ENCODE data around the gene PITPNC1.
"Not testable (repeated sequence)": the region's sequence is repeated elsewhere in the genome, so short reads cannot be mapped to it uniquely, and the experiment has no call there.

The PITPNC1 gene

GRCh38 chr17:67467500-67468455 is 90.7 kb downstream of the PITPNC1 start:
- no peak for DNase-seq

DNA sequence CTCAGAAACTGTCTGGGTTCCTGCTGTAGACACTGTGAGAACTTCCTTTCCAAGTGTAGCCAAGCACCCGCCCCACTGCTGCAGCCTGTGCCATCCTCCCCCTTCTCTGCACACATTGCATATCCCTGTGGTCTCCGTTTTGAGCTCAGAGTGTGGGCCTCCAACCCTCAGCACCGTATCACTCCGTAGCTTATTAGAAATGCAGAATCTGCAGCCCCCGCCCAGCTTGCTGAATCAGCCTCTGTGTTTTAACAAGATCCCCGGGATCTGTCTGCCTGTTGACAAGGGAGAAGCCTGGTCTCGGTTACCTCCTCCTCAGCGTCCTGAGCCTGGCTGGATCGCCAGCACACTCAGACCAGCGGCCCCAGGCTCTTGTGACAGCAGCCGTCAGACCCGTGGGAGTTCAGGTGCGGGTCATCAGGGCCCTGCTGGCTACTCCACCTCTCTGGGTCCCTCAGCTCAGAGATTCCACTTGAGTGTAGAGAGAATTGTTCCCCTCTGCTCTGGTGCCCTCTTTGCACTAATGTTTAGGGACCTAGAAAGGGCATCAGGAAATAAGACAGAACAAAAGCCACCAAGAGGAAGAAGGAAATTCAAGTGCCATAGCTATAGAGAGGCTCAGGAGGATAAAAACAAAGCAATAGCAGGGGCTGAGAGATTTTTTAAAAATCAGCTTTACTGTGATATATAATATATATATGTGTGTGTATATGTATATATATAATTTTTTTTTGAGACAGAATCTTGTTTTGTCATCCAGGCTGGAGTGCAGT is 92.3 kb downstream of the PITPNC1 start:
- DNase-seq: no peak

DNA sequence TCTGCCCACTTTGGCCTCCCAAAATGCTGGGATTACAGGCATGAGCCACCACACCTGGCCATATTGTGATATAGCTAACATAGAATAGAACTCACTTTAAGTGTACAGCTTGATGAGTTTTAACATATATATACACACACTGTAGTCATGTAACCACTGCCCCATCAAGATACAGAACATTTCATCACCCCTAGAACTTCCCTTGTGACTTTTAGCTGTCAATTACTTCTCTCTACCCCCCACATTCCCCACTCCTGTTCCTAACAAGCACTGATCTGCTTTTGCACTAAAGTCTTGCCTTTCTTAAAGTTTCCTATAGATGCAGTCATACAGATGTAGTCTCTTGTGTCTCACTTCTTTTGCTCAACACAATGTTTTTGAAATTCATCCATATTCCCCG is 93.1 kb downstream of the PITPNC1 start:
- no peak for DNase-seq

DNA sequence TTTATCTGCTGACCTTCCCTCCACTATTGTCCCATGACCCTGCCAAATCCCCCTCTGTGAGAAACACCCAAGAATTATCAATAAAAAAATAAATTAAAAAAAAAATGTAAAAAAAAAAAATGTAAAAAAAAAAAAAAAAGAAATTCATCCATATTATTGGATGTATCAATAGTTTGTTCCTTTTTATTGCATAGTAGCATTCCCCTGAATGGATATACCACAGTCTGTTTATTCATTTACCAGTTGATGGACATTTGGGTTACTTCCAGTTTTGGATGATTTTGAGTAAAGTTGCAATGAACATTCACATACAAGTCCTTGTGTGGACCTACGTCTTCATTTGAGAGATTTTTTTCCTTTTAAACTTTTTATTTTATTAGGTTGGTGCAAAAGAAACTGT is 94.0 kb downstream of the PITPNC1 start:
- no peak for DNase-seq

DNA sequence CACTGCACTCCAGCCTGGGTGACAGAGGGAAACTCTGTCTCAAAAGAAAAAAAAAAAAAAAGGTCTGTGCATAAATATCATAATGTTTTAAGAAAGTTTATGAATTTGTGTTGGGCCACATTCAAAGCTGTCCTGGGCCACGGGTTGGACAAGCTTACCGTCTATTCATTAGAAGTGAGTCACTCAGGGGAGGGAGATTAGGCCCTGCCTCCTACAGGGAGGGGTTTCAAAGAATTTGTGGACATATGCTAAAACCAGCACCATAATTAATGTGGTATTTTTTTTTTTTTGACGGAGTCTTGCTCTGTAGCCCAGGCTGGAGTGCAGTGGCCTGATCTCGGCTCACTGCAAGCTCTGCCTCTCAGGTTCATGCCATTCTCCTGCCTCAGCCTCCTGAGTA is 95.5 kb downstream of the PITPNC1 start:
- not testable (repeated sequence) for DNase-seq

- no peak for DNase-seq
Measured at GRCh38 chr17:67474081-67474661, 97.1 kb downstream of the PITPNC1 start.

GRCh38 chr17:67475161-67475937 is 98.3 kb downstream of the PITPNC1 start:
- peak; percentile 83 for DNase-seq

DNA sequence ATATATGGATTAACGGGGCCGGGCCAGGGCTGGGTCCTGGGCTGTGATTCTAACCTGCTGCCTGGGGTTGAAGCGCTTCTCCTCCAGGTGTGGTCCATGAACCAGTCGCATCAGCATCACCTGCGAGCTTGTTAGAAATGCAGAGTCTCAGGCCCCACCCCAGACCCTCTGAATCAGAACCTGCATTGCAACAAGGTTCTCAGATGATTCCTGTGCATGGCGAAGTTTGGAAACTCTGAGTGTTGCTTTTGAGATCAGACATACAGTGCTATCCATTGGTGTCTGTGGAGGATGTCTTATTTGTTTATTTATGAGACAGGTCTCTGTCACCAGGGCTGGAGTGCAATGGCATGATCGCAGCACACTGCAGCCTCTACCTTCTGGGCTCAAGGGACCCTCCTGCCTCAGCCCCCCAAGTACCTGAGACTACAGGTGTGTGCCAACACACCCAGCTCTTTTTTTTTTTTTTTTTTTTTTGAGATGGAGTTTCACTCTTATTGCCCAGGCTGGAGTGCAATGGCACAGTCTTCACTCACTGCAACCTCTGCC is 99.8 kb downstream of the PITPNC1 start:
- no peak for DNase-seq

GRCh38 chr17:67477687-67478086 is 100.6 kb downstream of the PITPNC1 start:
- no peak for DNase-seq

DNA sequence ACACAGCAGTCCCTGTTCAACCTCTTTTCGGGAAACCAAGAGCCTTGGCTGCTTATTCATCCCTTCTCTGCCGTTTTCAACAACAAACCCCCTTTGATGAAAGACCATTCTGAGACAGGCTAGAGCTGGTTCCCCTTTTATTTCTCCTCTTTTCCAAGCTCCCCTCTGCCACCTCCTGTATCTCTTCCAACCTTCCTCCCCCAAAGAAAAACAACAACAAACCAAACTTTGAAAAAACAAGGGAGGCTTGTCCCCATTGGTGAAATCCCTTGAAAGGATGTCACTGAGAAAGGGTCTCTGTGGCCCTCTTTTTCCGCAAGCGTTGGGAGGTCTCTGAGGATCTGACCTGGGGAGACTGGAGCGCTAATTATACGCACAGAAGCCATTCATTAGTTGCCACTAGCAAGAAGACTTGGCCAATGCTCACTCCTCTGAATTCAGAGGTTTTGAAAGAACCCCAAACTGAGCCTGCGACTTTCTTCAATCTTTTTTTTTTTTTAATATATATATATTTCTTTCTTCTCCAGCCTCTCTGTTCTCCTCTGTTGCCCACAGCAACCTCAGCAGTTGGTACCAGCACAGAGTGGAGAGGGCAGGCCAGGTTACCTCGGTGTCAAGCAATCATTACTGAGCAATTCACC is 101.4 kb downstream of the PITPNC1 start:
- no peak for DNase-seq

DNA sequence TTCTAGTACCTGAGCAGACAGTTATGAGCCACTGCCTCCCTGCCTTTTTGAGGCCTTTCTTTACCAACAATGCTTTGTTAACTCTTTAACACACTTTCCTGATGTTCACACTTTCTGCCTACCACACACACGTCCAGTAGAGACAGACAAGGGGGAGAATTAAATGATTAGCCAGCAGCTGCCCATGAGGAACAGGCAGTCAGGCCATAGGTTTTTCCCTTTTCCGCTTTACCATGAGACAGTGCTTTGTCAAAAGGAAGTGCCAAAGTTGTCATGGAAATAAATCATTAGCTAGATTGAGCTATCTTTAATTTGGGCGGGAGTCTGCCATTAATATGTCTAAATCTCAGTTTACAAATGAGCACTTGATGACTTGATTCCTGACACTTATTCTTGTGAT is 102.1 kb downstream of the PITPNC1 start:
- no peak for DNase-seq

DNA sequence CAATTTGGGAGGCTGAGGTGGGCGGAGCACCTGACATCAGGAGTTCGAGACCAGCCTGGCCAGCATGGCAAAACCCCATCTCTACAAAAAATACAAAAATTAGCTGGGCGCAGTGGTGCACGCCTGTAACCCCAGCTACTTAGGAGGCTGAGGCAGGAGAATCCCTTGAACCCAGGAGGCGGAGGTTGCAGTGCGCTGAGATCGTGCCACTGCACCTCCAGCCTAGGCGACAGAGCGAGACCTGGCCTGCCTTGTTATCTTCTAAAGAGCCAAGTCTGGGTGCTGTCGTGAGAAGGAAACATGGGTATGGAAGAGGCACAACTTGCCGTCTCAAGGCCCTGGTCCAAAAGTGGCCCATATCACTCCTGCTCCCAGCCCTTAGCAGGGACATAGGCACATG is 103.9 kb downstream of the PITPNC1 start:
- not testable (repeated sequence) for DNase-seq

DNA sequence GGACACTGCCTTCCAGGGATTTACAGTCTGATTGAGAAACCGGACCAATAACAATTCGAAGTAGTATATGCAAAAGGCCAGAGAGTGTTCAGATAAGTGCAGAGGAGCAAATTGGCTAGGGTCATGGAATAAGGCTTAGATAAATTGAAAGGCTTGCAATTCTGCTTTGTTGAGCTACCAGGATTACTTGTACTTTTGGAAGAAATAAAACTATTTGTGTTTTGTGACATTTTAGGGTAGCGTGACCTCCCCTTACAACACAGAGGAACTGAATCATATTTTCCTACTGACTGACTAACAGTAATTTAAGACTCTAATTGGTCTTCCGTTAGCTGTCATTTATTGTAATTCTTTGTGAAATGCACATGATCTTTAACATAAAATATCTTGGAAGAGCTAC is 104.7 kb downstream of the PITPNC1 start:
- DNase-seq: no peak

DNA sequence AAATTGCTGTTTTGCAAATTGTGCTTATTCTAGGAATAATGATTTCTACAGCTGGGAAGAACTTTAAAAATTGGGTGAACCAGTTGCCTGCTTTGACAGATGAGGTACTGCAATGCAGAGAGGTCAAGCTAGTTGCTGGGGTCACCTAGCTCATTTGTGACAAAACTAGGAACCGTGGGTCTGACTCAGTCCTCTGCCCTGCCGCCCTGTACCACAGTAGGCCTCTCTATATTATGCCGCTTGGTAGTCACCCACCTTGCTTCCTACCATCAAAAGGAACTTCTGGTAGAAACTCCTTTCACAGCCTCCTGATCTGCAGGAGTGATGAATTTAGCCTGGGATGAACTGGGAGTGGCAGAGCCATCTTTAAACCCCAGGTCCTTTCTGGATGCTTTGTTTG is 105.7 kb downstream of the PITPNC1 start:
- no peak for DNase-seq

DNA sequence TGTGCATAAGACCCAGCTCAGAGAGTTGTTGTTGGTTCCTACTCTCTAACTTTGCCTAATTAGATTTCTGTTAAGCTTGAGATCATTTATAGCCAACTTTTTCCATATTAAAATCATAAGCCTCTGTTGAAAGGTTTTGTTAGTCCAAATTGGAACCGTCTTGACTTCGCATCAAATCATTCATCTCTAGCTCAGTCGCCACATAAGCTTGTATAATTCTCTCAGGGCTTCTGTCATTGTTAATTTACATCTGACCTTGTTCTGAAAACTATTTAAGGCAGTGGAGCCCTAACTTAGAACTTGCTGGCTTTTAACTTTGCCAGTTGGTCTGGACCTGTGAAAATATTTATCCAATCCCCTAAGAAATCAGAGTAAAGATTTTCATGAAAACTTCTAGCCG is 107.2 kb downstream of the PITPNC1 start:
- no peak for DNase-seq

DNA sequence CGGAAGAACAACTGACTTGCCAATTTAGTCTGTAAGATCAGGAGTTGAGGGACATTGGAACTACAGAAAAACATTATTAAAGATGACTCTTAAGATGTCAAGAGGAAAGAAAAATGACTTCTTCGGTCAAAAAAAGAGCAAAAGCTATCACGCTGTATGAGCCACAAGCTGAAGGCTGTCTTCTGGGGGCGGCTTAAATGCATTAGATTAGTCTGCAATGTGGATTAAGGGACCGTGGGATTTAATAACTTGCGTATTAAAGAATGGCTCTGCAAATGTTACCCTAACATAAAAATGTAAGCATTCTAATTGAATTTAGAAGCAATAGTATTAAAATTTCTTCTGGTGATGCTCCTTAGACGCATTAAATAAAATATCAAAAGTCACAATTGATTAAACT is 108.6 kb downstream of the PITPNC1 start:
- DNase-seq: no peak

DNA sequence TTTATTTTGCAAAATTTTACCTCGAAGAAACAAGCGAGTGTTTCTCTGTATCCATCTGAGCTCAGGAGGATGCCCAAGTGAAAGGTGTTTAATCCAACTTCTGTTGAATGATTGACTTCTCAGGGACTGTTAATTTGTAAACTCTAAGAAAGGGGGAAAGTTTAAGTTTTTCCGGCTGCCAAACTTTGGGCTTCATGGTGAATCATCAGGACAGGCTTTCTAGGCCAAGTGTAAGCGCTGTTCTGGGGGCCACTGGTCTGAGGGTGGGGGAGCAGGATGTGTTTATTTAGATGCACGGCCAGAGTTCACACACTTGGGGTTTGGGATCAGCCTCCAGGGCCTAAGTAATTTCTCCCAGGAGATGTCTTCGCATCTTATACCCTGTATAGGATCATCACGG is 110.4 kb downstream of the PITPNC1 start:
- DNase-seq: no peak

- DNase-seq: no peak
Measured at GRCh38 chr17:67488161-67488560, 111.1 kb downstream of the PITPNC1 start.

- DNase-seq: no peak
Measured at GRCh38 chr17:67488768-67489167, 111.7 kb downstream of the PITPNC1 start.

GRCh38 chr17:67489273-67489672 is 112.2 kb downstream of the PITPNC1 start:
- no peak for DNase-seq

DNA sequence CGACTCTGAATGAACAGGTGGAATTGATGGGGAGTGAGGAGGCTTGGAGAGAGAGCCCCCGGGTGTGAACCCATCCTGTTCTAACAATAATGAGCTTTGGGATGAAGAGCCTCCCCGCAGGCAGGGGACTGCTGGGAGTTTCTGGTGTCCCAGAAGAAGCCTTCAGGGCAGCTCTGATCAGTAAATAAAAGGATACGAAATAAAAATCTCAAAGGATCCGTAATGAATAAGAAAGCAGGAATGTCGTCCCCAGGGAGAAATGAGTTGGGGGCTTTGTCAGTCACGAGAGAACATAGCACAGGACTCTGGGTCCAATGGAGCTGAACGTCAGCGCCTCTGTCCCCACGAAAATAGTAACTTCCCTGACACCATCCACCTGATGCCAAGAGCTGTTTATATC is 113.4 kb downstream of the PITPNC1 start:
- DNase-seq: no peak

Measured in NCI-H1105 treated with DMSO at 0.1 percent for 48 hours (cell line).